NCI-H460 (cell line): ENCODE data around the gene ZNF454. TPM values are rescaled to one million over a fixed set of nuclear protein-coding genes. Genes with fewer than 3 reads are reported as not detected.

ENCODE experiments used
- DNase-seq: peaks from one replicate; pipeline ENCODE4 v3.0.0-alpha.2; 2016; ENCODE audit warnings: low read depth; ENCODE audit errors: extremely low read depth
- total RNA-seq: library from RNA; depleted of rRNA; stranded (reverse); fragments of >200 nt; shearing (Covaris generic); gene quantifications from 2 replicates; pipeline ENCODE4 v1.2.3, GENCODE V29; 2014; rRNA removed

Gene ZNF454
- total RNA-seq, 1 experiment from 2014 or later, result not detected

DNA sequence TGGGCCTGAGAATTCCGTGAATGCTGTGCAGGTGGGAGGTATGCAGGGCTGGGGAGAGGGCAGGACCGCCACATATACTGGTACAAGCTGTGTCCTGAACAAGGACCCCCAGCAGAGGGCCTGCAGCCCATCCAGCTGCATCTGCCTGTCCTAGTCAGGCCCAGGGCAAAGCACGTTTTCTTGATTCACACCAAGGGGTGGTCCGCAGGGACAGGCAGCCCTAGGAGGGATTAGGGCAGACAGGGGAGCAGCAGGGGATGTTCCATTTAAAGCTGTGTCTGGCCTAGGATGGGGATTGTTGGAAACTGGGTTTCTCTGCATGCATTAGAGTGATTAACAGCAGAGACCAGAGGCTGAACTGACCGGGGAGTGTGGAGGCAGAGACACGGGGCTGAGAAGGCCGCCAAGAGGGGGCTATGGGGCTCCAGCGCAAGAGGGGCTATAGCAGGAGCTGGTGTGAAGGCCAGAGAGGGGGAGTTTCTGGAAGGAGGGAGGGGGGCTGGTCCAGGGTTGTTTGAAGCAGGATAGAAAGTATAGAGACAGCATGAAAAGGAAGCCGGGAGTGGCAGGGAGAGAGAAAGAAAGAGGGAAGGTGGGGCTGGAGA is 51.4 kb downstream of the ZNF454 start:
- no peak for DNase-seq

DNA sequence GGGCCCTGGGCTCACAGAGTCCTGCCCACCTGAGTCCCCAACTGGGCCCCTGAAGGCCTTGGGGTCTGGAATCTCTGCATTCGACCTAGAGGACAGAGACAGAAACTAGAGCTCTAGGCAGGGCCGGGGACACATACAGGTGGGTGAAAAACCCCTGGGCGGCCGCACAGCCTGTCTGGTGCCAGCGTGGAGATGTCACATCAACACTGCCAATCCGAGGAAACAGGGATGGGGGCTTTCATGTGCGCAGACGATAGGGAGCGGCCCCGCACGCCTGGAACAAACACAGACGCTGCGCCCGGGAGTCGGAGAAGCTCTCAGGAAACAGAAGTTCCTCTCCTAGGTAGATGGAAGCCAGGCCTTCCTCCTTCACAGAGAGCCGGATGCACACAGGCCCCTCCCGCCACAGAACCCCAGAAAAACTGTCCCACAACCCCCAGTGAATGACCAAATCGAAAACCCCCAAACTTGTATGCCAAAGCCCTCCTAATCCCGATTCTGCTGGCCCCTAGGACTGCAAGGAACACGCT is 52.3 kb downstream of the ZNF454 start:
- no peak for DNase-seq

DNA sequence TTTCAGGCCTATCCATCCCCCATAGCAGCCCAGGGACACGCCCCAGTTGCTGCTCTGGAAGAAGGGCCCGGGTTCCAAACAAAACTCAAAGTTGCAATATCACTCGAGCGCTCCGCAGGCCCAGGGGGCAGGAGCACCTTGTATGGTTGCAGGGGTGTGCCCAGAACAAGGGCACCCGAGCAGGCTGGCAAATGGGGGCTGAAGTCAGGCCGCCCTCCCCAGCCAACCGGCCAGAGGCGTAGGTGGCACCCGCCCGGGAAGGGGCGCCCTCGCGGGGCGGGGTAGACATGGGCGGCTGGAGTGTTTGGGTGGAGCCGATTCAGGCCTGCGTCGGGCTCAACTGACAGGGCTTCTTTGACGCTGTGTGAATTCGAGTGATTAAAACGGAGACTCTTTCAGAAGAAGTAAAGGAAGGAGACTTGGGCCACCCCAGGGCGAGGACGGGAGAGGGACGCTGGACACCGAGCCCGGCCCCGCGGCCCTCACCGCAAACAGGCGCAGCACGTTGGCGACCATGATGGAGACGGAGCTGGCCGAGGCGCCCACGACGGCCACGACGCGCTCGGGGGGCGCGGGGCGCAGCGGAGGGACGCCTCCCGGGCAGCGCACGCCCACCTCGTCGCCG is 53.1 kb downstream of the ZNF454 start:
- DNase-seq, result no peak

DNA sequence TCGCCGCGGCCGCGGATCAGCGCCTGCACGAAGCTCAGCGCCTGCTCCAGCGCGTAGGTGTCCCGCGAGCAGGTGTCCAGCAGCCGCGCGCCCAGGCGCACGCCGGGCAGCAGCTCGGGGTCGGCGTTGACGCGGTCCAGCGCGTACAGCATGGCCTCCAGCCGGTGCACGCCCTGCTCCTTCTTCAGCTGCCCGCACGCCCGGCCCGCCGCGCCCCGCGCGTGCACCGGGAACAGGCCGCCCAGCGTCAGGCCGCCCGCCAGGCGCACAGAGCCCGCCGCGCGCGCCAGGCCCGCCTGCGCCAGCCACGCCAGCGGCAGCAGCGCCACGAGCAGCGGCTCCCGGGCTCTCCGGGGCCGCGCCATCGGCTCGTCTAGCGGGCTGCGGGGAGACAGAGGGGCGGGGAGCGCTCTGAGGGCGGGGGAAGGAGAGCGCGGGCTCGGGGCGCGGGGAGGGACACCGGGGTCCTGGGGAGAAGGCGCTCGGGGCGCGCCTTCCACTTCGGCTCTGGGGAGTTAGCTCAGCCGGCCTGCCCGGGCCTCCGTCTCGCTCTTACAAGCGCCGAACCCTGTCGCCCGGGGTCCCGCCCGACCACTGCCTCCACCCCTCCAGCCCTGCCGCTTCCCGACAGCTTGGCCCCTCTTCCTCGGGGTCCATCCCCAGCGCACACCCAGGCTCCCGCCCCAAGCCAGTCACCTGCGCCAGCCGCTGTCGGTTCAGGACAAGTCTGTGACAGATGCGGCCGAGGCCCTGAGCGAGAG is 53.8 kb downstream of the ZNF454 start, which contains the start of gene GRM6:
Gene GRM6, minus strand, starts transcription at position 741 of the 761 bp plus-strand sequence. Its CDS starts 376 bp downstream, at position 365.
- no peak for DNase-seq

DNA sequence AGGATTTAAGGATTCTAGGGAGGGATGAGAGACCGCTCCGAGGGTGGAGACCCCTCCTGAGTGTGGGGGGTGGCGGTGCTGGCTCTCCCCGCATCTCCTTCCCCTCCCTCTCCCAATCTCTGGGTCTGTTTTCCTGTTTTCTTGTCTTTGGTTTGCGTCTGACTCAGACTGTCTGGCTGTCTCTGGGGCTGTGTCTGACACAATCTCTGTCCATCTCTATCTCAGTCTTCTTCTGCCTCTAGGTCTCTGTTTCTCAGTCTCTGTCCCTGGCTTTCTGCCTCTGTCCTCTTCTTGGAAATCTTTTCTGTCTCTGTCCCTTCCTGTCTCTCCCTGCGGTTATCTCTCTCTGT is 54.3 kb downstream of the ZNF454 start:
- DNase-seq, result no peak

DNA sequence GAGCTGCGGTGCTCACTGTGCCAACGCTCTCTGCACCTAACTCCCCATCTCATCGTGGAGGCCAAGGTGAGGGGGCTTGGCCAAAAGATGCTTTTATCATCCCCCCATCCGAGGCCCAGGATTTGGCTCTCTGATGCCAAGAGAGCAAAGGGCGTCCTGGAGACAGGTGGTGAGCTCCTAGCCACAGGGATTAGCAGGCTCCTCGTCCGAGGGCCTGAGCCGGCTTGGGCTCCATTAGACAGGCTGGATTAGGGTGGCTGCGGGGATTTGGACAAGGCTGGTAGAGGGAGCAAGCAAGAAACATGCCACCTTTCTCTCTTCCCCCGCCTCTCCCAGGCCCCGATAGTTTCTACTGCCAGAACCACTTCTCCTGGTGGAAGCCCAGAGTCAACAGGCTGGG is 55.2 kb downstream of the ZNF454 start:
- DNase-seq, result no peak

DNA sequence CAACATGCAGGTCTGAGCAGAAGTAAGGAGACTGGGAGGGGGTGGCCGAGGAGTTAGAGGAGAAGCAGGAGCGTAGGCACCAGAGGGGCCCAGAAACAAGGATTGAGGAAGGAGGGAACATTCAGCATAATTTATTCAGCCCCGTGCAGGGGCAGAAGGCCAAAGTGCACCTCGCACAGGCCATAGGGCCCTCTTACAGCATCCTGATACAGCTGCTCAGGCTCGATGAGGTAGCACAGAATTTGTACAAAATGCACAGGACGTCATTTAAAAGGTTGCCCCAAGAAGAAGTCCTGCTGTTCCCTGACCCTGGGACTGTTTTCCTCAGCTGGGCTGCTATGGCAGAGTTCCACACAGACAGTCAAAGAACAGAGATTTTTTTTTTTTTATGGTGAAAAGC is 56.2 kb downstream of the ZNF454 start:
- no peak for DNase-seq

DNA sequence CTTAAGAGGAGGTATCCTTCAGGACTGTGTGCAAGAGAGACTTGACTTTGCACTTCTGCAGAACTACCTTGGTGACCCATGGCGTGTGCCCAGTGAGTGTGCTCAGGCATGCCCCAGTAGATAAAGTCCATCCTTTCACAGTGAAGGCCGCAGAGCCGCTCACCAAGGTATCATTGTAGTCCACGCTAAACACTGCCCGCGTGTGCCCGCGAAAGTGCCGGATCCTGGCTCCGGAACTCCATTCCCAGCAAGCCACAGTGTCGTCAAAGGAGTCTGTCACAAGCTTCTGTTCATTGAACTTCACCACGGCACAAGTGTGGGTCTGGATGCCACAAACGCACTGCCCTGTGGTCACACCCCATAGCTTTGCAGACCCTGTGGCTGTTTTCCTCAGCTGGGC is 57.4 kb downstream of the ZNF454 start:
- no peak for DNase-seq

DNA sequence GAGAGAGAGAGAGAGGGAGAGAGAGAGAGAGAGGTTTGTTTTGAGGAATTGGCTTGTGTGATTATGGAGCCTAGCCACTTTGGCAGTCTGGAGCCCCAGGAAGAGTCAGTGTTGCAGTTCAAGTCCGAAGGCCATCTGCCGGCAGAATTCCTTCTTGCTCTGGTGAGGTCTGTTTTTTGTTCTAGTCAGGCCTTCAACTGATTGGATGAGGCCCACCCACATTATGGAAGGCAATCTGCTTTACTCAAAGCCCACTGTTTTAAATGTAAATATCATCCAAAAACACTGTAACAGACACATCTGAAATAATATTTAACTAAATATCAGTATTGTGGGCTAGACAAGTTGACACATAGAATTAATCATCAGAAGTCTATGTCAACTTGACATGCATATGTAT is 65.6 kb downstream of the ZNF454 start:
- no peak for DNase-seq

DNA sequence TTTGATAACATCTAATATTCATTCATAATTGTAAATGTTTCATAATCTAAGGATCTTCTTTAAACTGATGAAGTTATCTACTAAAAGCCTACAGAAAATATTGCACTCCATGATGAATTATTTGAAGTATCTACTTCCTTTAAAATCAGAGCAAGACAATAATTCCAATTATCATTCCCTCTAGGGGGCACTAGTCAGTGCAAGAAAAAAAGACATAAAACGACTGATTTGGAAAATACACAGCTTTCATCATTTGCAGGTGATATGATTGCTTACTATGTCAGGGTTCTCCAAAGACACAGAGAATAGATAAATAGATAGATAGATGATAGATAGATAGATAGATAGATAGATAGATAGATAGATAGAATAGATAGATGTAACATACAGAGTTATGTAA is 67.7 kb downstream of the ZNF454 start:
- no peak for DNase-seq

Other genes with a start within 250 kb of the ZNF454 start
- 12.4 and 14.1 TPM in 2 replicates for gene ZNF354A, start 210.5 kb upstream of the ZNF454 start, total RNA-seq
- 11.5 and 12.1 TPM in 2 replicates for gene ZNF354B, start 81.2 kb upstream of the ZNF454 start, total RNA-seq
- gene ZFP2, start 45.3 kb upstream of the ZNF454 start, total RNA-seq, result 0.26 and 0.35 TPM in 2 replicates
- not detected in 2 replicates for gene GRM6, start 54.1 kb downstream of the ZNF454 start, total RNA-seq
- 1.4 and 1.7 TPM in 2 replicates for gene ZNF879, start 82.6 kb downstream of the ZNF454 start, total RNA-seq
- 1.1 and 1.6 TPM in 2 replicates for gene ZNF354C, start 119.2 kb downstream of the ZNF454 start, total RNA-seq